H9 (cell line): ENCODE results near the gene RNF208. TPM values are rescaled to one million over a fixed set of nuclear protein-coding genes. Genes with fewer than 3 reads are reported as not detected.
A peak's percentile ranks its signal among the peaks of the same experiment; 100 is the strongest.

Experiments used
- DNase-seq: peaks from one replicate; pipeline ENCODE4 v3.0.0-alpha.2; 2017
- H2AFZ ChIP-seq: one replicate; pipeline ENCODE4 v1.6.1; 2013; ENCODE audit warnings: mild to moderate bottlenecking, low read length, control low read depth, moderate library complexity
- H2AK5ac ChIP-seq: 2 replicates; pipeline ENCODE4 v1.6.1; 2013; ENCODE audit warnings: low read length, control low read depth, mixed read lengths; ENCODE audit not compliant: insufficient read length
- H2BK120ac ChIP-seq: one replicate; pipeline ENCODE4 v1.6.1; 2013; ENCODE audit warnings: low read depth, mild to moderate bottlenecking, low read length, control low read depth, inconsistent platforms; ENCODE audit not compliant: poor library complexity, severe bottlenecking
- H2BK12ac ChIP-seq: 2 replicates; pipeline ENCODE4 v1.6.1; 2013; ENCODE audit warnings: low read length, control low read depth, mixed read lengths, low read depth; ENCODE audit not compliant: insufficient read length
- H2BK15ac ChIP-seq: 2 replicates; pipeline ENCODE4 v1.6.1; 2013; ENCODE audit warnings: low read depth, low read length, control low read depth
- H2BK20ac ChIP-seq: one replicate; pipeline ENCODE4 v1.6.1; 2013; ENCODE audit warnings: low read depth, mild to moderate bottlenecking, low read length, control low read depth, inconsistent platforms; ENCODE audit not compliant: poor library complexity, severe bottlenecking
- H2BK5ac ChIP-seq: 2 replicates; pipeline ENCODE4 v1.6.1; 2013; ENCODE audit warnings: low read length, control low read depth, mixed read lengths; ENCODE audit not compliant: insufficient read length
- H3K14ac ChIP-seq: 2 replicates; pipeline ENCODE4 v1.6.1; 2013; ENCODE audit warnings: low read length, control low read depth; ENCODE audit not compliant: insufficient read depth
- H3K18ac ChIP-seq: 2 replicates; pipeline ENCODE4 v1.6.1; 2013; ENCODE audit warnings: low read depth, mild to moderate bottlenecking, mixed read lengths, low read length, control low read depth; ENCODE audit not compliant: insufficient read length
- H3K23ac ChIP-seq: 2 replicates; pipeline ENCODE4 v1.6.1; 2013; ENCODE audit warnings: low read length, control low read depth, mixed read lengths, low read depth; ENCODE audit not compliant: insufficient read length
- H3K23me2 ChIP-seq: 2 replicates; pipeline ENCODE4 v1.6.1; 2013; ENCODE audit warnings: low read depth, mild to moderate bottlenecking, mixed read lengths, low read length, control low read depth; ENCODE audit not compliant: insufficient read length, poor library complexity, severe bottlenecking
- H3K27ac ChIP-seq: 2 replicates; pipeline ENCODE4 v1.5.1; 2013; ENCODE audit warnings: low read length, control low read depth, mixed read lengths, low read depth; ENCODE audit not compliant: insufficient read length
- H3K27me3 ChIP-seq: 2 replicates; pipeline ENCODE4 v1.6.1; 2013; ENCODE audit warnings: low read length, control low read depth, inconsistent platforms; ENCODE audit not compliant: insufficient read depth
- H3K4ac ChIP-seq: 2 replicates; pipeline ENCODE4 v1.6.1; 2013; ENCODE audit warnings: low read depth, mild to moderate bottlenecking, control low read depth, inconsistent platforms, low read length, moderate library complexity
- H3K4me1 ChIP-seq: 2 replicates; pipeline ENCODE4 v1.6.1; 2013; ENCODE audit warnings: low read length, control low read depth, inconsistent platforms; ENCODE audit not compliant: insufficient read depth
- H3K4me2 ChIP-seq: 2 replicates; pipeline ENCODE4 v1.6.1; 2013; ENCODE audit warnings: low read length, control low read depth, mixed read lengths; ENCODE audit not compliant: insufficient read length, insufficient read depth
- H3K56ac ChIP-seq: 2 replicates; pipeline ENCODE4 v1.6.1; 2013; ENCODE audit warnings: low read depth, mild to moderate bottlenecking, mixed read lengths, low read length, control low read depth; ENCODE audit not compliant: insufficient read length
- H3K79me1 ChIP-seq: 2 replicates; pipeline ENCODE4 v1.6.1; 2013; ENCODE audit warnings: low read depth, mild to moderate bottlenecking, moderate library complexity, low read length, control low read depth, inconsistent platforms; ENCODE audit not compliant: insufficient read depth, poor library complexity, severe bottlenecking
- H3K79me2 ChIP-seq: 2 replicates; pipeline ENCODE4 v1.6.1; 2013; ENCODE audit warnings: low read length, control low read depth, inconsistent platforms; ENCODE audit not compliant: insufficient read depth
- H3K9ac ChIP-seq: 2 replicates; pipeline ENCODE4 v1.6.1; 2013; ENCODE audit warnings: low read length, control low read depth, mixed read lengths; ENCODE audit not compliant: insufficient read length; ENCODE audit errors: extremely low read depth
- H3K9me3 ChIP-seq: one replicate; pipeline ENCODE4 v1.6.1; 2013; ENCODE audit warnings: low read depth, low read length, inconsistent platforms; ENCODE audit not compliant: control insufficient read depth
- H3T11ph ChIP-seq: one replicate; pipeline ENCODE4 v1.6.1; 2013; ENCODE audit warnings: mild to moderate bottlenecking, low read length, control low read depth, inconsistent platforms
- H4K20me1 ChIP-seq: one replicate; pipeline ENCODE4 v1.6.1; 2013; ENCODE audit not compliant: control insufficient read depth, insufficient read length, insufficient read depth
- H4K5ac ChIP-seq: 2 replicates; pipeline ENCODE4 v1.6.1; 2013; ENCODE audit warnings: low read depth, mild to moderate bottlenecking, mixed read lengths, low read length, control low read depth; ENCODE audit not compliant: insufficient read length
- H4K8ac ChIP-seq: replicated peaks from 2 replicates; pipeline ENCODE4 v1.6.1; 2013; ENCODE audit warnings: low read length, control low read depth, mixed read lengths, low read depth; ENCODE audit not compliant: insufficient read length
- H4K91ac ChIP-seq: 2 replicates; pipeline ENCODE4 v1.6.1; 2013; ENCODE audit warnings: low read depth, mild to moderate bottlenecking, moderate library complexity, mixed read lengths, low read length, control low read depth; ENCODE audit not compliant: insufficient read length
- H3K27ac Mint-ChIP-seq, 3 experiments: 2 replicates in 2 of 3; 3 replicates in 1 of 3; pipeline ENCODE4 v1.8.0; 2020 to 2021; ENCODE audit warnings: mixed read lengths in 3 of 3, mild to moderate bottlenecking in 1 of 3, moderate library complexity in 1 of 3
- H3K27me3 Mint-ChIP-seq: 2 replicates; pipeline ENCODE4 v1.8.0; 2021; ENCODE audit warnings: low read depth, mild to moderate bottlenecking, moderate library complexity, mixed read lengths
- H3K36me3 Mint-ChIP-seq, 3 experiments: 2 replicates in 2 of 3; 3 replicates in 1 of 3; pipeline ENCODE4 v1.8.0; 2020 to 2021; ENCODE audit warnings: low read depth in 3 of 3, mixed read lengths in 3 of 3; ENCODE audit not compliant: insufficient read depth in 1 of 3
- H3K4me1 Mint-ChIP-seq, 2 experiments: 2 replicates each; pipeline ENCODE4 v1.8.0; 2020; ENCODE audit warnings: mixed read lengths in 2 of 2
- H3K4me3 Mint-ChIP-seq, 2 experiments: 2 replicates in 1 of 2; 3 replicates in 1 of 2; pipeline ENCODE4 v1.8.0; 2020 to 2021; ENCODE audit warnings: mild to moderate bottlenecking in 2 of 2, mixed read lengths in 2 of 2, moderate library complexity in 1 of 2
- H3K9me3 Mint-ChIP-seq, 2 experiments: 2 replicates in 1 of 2; 3 replicates in 1 of 2; pipeline ENCODE4 v1.8.0; 2020; ENCODE audit warnings: mild to moderate bottlenecking in 2 of 2, mixed read lengths in 2 of 2, moderate library complexity in 1 of 2
- CTCF ChIP-seq: fragments of 200-600 bp; sonication (generic); conservative IDR thresholded peaks from 3 replicates; pipeline ENCODE4 v1.8.0; 2021; ENCODE audit warnings: antibody characterized with exemption, mild to moderate bottlenecking
- WGBS: extraction: QIAGEN DNeasy Blood & Tissue Kit; methylation state at CpG from one replicate; pipeline ENCODE4 v1.1.7; 2013; ENCODE audit warnings: missing lambda C conversion rate, low lambda C conversion rate, mixed read lengths; ENCODE audit not compliant: insufficient read length; ENCODE audit errors: extremely low coverage; 5-methylcytosine and 5-hydroxymethylcytosine counted together
- total RNA-seq: library from RNA; stranded (reverse); gene quantifications from 2 replicates; pipeline ENCODE4 v1.2.1, GENCODE V29; 2021

The RNF208 gene
- total RNA-seq, 1 experiment from 2014 or later = 7.7 TPM

GRCh38 chr9:137172901-137173795 lies 48.9 kb downstream of the RNF208 start:
- Mint-ChIP-seq H3K9me3 (no peaks in the 10 kb centered on the region), H3K4me3 (peak overlapping the region in 1 of 2 experiments; percentile 26; a peak in 1 of 5 replicates), H3K27ac (peak overlapping the region in 1 of 3 experiments; percentile 48; a peak in 1 of 7 replicates), H3K36me3 (peaks cover 0 to 6% (median 0%) of the 10 kb centered on the region in 3 experiments; a peak in 2 of 7 replicates), H3K27me3 (peaks cover 71% of the 10 kb centered on the region), H3K4me1 (peaks cover 3 to 14% of the 10 kb centered on the region in 2 experiments)
- no CpG with 5 or more reads among the region's 21 CpGs for WGBS
- Histone ChIP-seq H3K56ac (no peak overlapping the region), H3K14ac (no peak overlapping the region), H3K4me1 (no peaks in the 10 kb centered on the region), H3K79me2 (no peaks in the 10 kb centered on the region), H3K79me1 (no peaks in the 10 kb centered on the region), H3K27ac (no peak overlapping the region), H3K23me2 (peaks cover 4% of the 10 kb centered on the region), H4K20me1 (no peaks in the 10 kb centered on the region), H2AFZ (no peak overlapping the region), H3K9ac (no peak overlapping the region), H2BK15ac (no peak overlapping the region), H3K4me2 (no peak overlapping the region), H3K4ac (no peak overlapping the region), H3T11ph (no peak overlapping the region), H4K8ac (no peak overlapping the region), H2BK12ac (no peak overlapping the region), H4K91ac (no peak overlapping the region), H3K27me3 (peaks cover 13% of the 10 kb centered on the region; the same call in 1 of the 2 replicates), H3K9me3 (no peaks in the 10 kb centered on the region), H2BK120ac (no peak overlapping the region), H2BK5ac (no peak overlapping the region), H2BK20ac (no peak overlapping the region), H2AK5ac (no peak overlapping the region), H3K18ac (no peak overlapping the region), H4K5ac (no peak overlapping the region), H3K23ac (no peak overlapping the region)
- no peak for TF ChIP-seq CTCF
- DNase-seq = no peak
